Adrenal gland (tissue), 5 donors: ENCODE results near the gene ETV1.

Source experiments
- CTCF ChIP-seq, 6 experiments: fragments of 450-650 bp in 4 of 6; fragments of 200-600 bp in 2 of 6; sonication (generic) in 1 of 6; IDR thresholded peaks; 1 replicate in 5 of 6; 2 replicates in 1 of 6; pipeline versions ENCODE4 v1.5.1 to v1.8.0; 2016 to 2021; ENCODE audit warnings: antibody characterized with exemption in 6 of 6, mild to moderate bottlenecking in 2 of 6, moderate library complexity in 1 of 6
- POLR2A ChIP-seq, 2 donors: fragments of 450-650 bp; IDR thresholded peaks; one replicate each; pipeline ENCODE4 v1.6.1; 2017; ENCODE audit warnings: antibody characterized with exemption in 2 of 2, mild to moderate bottlenecking in 2 of 2, moderate library complexity in 1 of 2
- donor health status: DM: no; HTN: no; CAD: no.

- TF ChIP-seq CTCF (IDR thresholded peaks at IDR 0.05) (no peak), POLR2A (IDR thresholded peaks at IDR 0.05) (no peak)
Observed at GRCh38 chr7:13952921-13953320, 36.5 kb downstream of the ETV1 start.
